ENCODE measurements around the gene ITFG2. TPM values are rescaled to one million over a fixed set of nuclear protein-coding genes. Genes with fewer than 3 reads are reported as not detected.
"Not testable (repeated sequence)": the region's sequence is repeated elsewhere in the genome, so short reads cannot be mapped to it uniquely, and the experiment has no call there.

The ITFG2 gene
- total RNA-seq, 1 donor from 2014 or later, result 17.6 TPM

DNA sequence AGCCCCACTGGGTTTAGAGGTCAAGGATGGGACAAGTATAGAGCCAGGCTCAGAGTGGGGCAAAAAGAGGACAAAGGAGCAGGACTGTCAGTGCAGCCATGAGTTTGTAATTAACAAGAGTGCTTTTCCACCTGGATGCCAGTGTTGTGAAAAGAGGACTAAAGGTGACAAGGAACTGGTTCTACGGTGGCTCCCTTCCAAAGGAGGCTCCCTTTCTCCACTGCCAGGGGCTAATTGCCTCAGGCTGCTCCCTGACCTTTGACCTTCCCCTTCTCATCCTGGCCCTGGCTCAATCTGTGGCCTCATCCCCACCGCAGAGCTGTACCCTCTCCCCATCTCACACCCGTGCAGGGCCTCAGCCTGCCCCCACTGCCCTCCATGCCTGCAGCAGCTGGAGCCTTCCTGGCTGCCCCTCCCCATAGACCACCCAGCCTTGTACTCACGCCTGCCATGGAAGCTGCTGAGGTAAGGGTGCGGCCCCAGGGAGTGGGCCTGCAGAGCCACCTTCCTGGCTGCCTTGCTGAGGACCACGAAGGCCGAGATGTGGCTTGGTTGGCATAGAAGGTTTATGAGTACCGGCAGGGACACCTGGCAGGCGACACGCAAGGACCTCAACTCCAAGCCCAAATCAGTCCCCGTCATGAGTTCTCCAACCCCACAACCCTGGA lies 42.5 kb upstream of the ITFG2 start:
- H3K4me3 ChIP-seq (ENCODE audit: low read depth, low read length), result no peak overlapping the region
- no peak for DNase-seq (ENCODE audit: low read depth)
- no peaks in the 10 kb centered on the region for H3K36me3 ChIP-seq (ENCODE audit: control insufficient read depth, insufficient read depth, low read length)
- TF ChIP-seq, protein P1, sequence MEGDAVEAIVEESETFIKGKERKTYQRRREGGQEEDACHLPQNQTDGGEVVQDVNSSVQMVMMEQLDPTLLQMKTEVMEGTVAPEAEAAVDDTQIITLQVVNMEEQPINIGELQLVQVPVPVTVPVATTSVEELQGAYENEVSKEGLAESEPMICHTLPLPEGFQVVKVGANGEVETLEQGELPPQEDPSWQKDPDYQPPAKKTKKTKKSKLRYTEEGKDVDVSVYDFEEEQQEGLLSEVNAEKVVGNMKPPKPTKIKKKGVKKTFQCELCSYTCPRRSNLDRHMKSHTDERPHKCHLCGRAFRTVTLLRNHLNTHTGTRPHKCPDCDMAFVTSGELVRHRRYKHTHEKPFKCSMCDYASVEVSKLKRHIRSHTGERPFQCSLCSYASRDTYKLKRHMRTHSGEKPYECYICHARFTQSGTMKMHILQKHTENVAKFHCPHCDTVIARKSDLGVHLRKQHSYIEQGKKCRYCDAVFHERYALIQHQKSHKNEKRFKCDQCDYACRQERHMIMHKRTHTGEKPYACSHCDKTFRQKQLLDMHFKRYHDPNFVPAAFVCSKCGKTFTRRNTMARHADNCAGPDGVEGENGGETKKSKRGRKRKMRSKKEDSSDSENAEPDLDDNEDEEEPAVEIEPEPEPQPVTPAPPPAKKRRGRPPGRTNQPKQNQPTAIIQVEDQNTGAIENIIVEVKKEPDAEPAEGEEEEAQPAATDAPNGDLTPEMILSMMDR (IDR thresholded peaks at IDR 0.05; ENCODE audit: insufficient read depth, low read length, severe bottlenecking), result no peak
- no peaks in the 10 kb centered on the region for H3K27me3 ChIP-seq (ENCODE audit: control insufficient read depth, insufficient read depth, low read length)
- no peak for FAIRE-seq

DNA sequence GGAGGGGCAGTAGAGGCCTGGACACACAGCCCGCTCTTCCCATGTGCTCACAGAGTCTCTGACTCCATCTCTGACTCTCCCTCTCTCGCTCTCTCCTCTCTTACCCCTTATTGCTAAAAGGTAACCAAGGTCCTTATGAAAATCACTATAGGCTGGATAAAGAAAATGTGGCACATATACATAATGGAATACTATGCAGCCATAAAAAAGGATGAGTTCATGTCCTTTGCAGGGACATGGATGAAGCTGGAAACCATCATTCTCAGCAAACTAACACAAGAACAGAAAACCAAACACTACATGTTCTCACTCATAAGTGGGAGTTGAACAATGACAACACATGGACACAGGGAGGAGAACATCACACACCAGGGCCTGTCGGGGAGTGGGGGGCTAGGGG lies 41.9 kb upstream of the ITFG2 start:
- H3K27me3 ChIP-seq (ENCODE audit: control insufficient read depth, insufficient read depth, low read length); FAIRE-seq: not testable (repeated sequence)

DNA sequence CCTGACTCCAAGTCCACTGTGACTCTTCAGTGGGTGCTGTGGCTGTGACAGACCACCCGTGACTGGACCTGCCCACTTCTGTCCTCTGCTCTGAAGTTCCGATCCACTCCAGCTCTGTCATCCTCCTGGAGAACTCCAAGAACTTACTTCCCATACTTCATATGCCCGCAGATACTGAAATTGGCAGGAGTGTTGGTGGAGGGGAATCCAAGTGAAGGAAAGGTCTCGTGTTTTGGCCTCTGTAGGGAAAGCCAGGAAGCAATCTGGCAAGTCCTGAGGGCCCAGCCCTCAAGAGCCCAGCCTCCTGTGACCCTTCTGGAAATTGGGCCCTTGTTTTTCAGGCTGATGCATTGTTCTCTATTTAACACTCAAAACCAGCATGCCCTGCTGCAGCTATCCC lies 40.1 kb upstream of the ITFG2 start:
- Histone ChIP-seq H3K36me3 (ENCODE audit: control insufficient read depth, insufficient read depth, low read length) (no peaks in the 10 kb centered on the region), H3K4me3 (ENCODE audit: low read depth, low read length) (no peak overlapping the region), H3K27me3 (ENCODE audit: control insufficient read depth, insufficient read depth, low read length) (no peaks in the 10 kb centered on the region)
- FAIRE-seq (no peak), DNase-seq (ENCODE audit: low read depth) (no peak)
- TF ChIP-seq, protein P1 (IDR thresholded peaks at IDR 0.05; ENCODE audit: insufficient read depth, low read length, severe bottlenecking), result no peak

More for the DNA sequence above, 41.9 kb upstream of the ITFG2 start:
- H3K36me3 ChIP-seq (ENCODE audit: control insufficient read depth, insufficient read depth, low read length); DNase-seq (ENCODE audit: low read depth); H3K4me3 ChIP-seq (ENCODE audit: low read depth, low read length): not testable (repeated sequence)

DNA sequence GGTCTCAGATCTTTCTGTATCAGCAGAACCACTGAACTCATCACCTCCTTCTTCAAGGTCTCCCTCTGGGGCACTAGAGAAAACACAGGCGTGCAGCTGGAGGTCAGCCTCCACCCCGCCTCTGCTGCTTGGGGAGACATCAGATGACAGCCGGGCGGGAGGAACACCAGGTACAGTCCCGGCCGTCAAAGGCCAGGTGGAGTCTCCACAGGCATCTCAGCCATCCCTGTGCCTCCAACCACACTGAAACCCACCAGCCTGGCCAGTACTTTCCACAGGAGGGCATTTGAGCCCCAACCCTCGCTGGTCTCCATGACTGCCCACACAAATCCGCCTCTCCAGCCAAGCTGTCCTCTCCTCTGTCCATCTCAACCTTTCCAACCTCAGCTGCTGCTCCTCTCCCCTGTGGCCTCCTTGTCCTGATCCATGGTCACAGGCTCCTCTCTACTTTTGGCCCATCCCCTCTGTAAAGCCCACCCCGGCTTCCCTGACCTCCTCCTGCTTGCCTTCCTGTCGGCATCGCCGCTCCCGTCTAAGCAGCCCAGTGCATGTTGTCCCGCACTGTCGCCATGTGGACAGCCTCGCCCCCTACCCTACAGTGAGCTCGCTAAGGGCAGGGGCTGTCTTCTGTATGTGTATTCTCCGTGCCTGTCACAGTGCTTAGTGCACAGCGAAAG lies 39.1 kb upstream of the ITFG2 start:
- TF ChIP-seq, protein P1 (IDR thresholded peaks at IDR 0.05; ENCODE audit: insufficient read depth, low read length, severe bottlenecking), result no peak
- FAIRE-seq (no peak), DNase-seq (ENCODE audit: low read depth) (no peak)
- no peak overlapping the region for H3K4me3 ChIP-seq (ENCODE audit: low read depth, low read length)
- no peaks in the 10 kb centered on the region for H3K27me3 ChIP-seq (ENCODE audit: control insufficient read depth, insufficient read depth, low read length)
- H3K36me3 ChIP-seq (ENCODE audit: control insufficient read depth, insufficient read depth, low read length), result no peaks in the 10 kb centered on the region

DNA sequence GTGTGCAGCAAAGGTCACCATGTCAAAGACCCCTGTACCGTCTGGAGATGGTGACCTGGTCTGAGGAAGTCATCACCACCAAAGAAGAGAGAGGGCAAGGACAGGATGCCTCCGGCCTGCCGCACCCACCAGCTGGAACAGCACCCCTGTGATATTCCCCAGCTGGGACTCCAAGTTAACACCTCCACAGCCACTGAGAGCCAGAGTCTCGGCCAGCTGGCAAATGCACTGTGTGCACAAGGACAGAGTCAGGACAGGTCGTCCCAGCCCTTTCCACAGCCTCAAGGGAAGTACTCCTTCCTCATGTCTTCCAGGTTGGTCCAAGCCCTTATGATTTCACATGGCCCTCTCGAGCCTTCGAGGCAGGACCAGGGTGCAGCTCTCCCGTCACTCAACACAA lies 37.0 kb upstream of the ITFG2 start:
- no peak for FAIRE-seq

DNA sequence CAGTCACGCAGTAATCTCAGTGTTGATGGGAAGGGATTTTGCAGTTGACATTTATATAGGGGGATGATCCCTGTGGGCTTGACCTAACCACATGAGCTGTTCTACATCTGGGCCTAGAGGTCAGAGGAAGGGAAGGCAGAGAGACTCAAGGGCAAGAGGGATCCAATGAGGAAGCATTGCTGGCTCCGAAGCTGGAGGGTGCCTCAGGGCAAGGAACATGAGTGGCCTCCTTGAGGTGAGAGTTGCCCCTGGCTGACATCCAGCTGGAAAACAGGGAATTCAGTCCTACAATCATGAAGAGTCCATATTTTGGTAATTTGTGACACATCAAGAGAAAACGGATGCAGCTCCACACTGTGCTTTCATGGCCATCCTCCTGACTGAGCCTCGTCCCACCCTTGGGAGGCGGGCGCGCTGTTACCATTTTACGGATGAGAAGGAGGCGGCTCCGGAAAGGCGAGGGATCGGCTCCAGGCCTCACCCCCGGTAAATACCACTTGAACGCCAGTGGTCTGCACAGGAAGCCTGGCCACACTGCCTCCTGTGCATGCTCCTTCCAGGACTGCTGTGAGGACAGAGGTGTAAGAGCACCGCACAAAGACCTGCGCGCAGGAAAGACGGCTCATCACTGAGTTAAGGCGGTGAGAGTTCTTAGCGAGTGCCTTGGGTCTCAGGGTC lies 36.2 kb upstream of the ITFG2 start:
- FAIRE-seq (no peak), DNase-seq (ENCODE audit: low read depth) (no peak)
- H3K36me3 ChIP-seq (ENCODE audit: control insufficient read depth, insufficient read depth, low read length), result no peaks in the 10 kb centered on the region
- H3K4me3 ChIP-seq (ENCODE audit: low read depth, low read length), result no peak overlapping the region
- TF ChIP-seq, protein P1 (IDR thresholded peaks at IDR 0.05; ENCODE audit: insufficient read depth, low read length, severe bottlenecking), result no peak
- H3K27me3 ChIP-seq (ENCODE audit: control insufficient read depth, insufficient read depth, low read length), result no peaks in the 10 kb centered on the region

More for the DNA sequence above, 37.0 kb upstream of the ITFG2 start:
- no peak for DNase-seq (ENCODE audit: low read depth)
- TF ChIP-seq, protein P1 (IDR thresholded peaks at IDR 0.05; ENCODE audit: insufficient read depth, low read length, severe bottlenecking), result no peak
- Histone ChIP-seq H3K4me3 (ENCODE audit: low read depth, low read length) (no peak overlapping the region), H3K36me3 (ENCODE audit: control insufficient read depth, insufficient read depth, low read length) (no peaks in the 10 kb centered on the region), H3K27me3 (ENCODE audit: control insufficient read depth, insufficient read depth, low read length) (no peaks in the 10 kb centered on the region)
